ENCODE data around the gene HERC2.

DNA sequence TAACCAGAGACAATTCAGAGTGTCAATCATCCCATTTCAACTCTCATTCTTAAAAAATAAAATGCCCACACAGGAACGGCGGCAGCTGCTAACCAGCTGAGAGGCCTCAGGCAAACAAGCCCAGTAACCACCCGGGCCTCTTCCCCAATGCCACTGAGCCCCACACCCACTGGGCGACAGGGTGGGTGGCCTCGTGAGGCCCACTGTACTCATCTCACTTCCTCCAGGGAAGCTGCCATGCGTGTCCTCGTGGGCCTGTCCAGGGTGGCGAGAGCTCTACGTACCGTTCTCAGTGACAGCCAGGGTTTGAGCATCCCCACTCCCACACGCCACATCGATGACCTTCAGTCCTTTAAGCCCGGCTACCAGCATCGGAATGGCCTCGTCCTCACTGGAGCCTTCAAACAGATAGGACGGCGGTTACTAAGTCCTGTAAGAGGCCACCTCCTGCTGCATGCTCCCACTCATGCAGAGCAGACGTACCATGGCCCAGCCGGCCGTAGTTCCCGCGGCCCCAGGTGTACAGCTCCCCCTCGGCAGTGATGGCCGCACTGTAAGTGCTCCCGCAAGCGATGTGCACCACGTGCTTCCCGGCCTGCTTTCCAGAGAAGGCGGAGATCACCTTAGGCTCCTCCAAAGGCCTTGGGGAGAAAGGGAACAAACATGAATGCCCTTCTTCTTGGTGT lies 56.5 kb downstream of the HERC2 start:
- TF ChIP-seq, protein P1, sequence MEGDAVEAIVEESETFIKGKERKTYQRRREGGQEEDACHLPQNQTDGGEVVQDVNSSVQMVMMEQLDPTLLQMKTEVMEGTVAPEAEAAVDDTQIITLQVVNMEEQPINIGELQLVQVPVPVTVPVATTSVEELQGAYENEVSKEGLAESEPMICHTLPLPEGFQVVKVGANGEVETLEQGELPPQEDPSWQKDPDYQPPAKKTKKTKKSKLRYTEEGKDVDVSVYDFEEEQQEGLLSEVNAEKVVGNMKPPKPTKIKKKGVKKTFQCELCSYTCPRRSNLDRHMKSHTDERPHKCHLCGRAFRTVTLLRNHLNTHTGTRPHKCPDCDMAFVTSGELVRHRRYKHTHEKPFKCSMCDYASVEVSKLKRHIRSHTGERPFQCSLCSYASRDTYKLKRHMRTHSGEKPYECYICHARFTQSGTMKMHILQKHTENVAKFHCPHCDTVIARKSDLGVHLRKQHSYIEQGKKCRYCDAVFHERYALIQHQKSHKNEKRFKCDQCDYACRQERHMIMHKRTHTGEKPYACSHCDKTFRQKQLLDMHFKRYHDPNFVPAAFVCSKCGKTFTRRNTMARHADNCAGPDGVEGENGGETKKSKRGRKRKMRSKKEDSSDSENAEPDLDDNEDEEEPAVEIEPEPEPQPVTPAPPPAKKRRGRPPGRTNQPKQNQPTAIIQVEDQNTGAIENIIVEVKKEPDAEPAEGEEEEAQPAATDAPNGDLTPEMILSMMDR (IDR thresholded peaks at IDR 0.05; ENCODE audit: low read length) = no peak
- TF ChIP-seq EZH2 (IDR thresholded peaks at IDR 0.05; ENCODE audit: borderline replicate concordance, low read length) = no peak

All from OCI-LY1 (cell line).